H1 (cell line): ENCODE data around the gene IL20RB.

Source experiments
- BACH1 ChIP-seq: IDR thresholded peaks from 2 replicates; pipeline ENCODE4 v1.6.1; 2012; ENCODE audit warnings: low read length, improper control_type of control experiment
- CTCF ChIP-seq, 3 experiments: IDR thresholded peaks; 1 replicate in 2 of 3; 2 replicates in 1 of 3; pipeline versions ENCODE4 v1.5.1 to v1.6.1; 2011; ENCODE audit warnings: low read length in 3 of 3, mild to moderate bottlenecking in 3 of 3, inconsistent platforms in 2 of 3, low read depth in 1 of 3, moderate library complexity in 1 of 3; ENCODE audit not compliant: insufficient read depth in 1 of 3; ENCODE audit errors: control extremely low read depth in 1 of 3
- EZH2 ChIP-seq: fragments of 200-600 bp; sonication (generic); IDR thresholded peaks from 2 replicates; pipeline ENCODE4 v1.7.1; 2012; ENCODE audit warnings: low read depth, mild to moderate bottlenecking, moderate library complexity, low read length, inconsistent platforms; ENCODE audit not compliant: severe bottlenecking
- JUN ChIP-seq: IDR thresholded peaks from 2 replicates; pipeline ENCODE4 v1.6.1; 2011; ENCODE audit warnings: low read depth, mild to moderate bottlenecking, improper control_type of control experiment, low read length
- SP2 ChIP-seq: IDR thresholded peaks from 2 replicates; pipeline ENCODE4 v1.6.1; 2012; ENCODE audit warnings: mild to moderate bottlenecking, low read length, inconsistent platforms
- USF2 ChIP-seq: IDR thresholded peaks from 2 replicates; pipeline ENCODE4 v1.6.1; 2011; ENCODE audit warnings: low read length, improper control_type of control experiment
- YY1 ChIP-seq: IDR thresholded peaks from 2 replicates; pipeline ENCODE4 v1.6.1; 2011; ENCODE audit warnings: low read depth, mild to moderate bottlenecking, low read length

- TF ChIP-seq YY1 (no peak), USF2 (no peak), BACH1 (no peak), JUN (no peak), CTCF (IDR thresholded peaks at IDR 0.05; ENCODE audit: control extremely low read depth in 1 of 3, insufficient read depth in 1 of 3, low read depth in 1 of 3, low read length in 3 of 3) (no peak), SP2 (no peak), EZH2 (no peak)
Measured at GRCh38 chr3:137041686-137042085, 83.9 kb downstream of the IL20RB start.
